Testis (tissue), 3 donors: ENCODE measurements around the gene EYS. TPM values are rescaled to one million over a fixed set of nuclear protein-coding genes. Genes with fewer than 3 reads are reported as not detected.
"Not testable (repeated sequence)": the region's sequence is repeated elsewhere in the genome, so short reads cannot be mapped to it uniquely, and the experiment has no call there.

ENCODE experiments used
- DNase-seq: peaks from one replicate; pipeline ENCODE4 v3.0.0-alpha.2; 2019
- H3K27ac ChIP-seq, 2 donors: fragments of 200-600 bp; sonication (generic); one replicate each; pipeline ENCODE4 v1.5.1; 2019
- H3K27me3 ChIP-seq: fragments of 200-600 bp; sonication (generic); one replicate; pipeline ENCODE4 v1.5.1; 2019
- H3K36me3 ChIP-seq: fragments of 200-600 bp; sonication (generic); one replicate; pipeline ENCODE4 v1.5.1; 2017; ENCODE audit warnings: low read depth; ENCODE audit errors: missing control alignments
- H3K4me1 ChIP-seq: fragments of 200-600 bp; sonication (generic); one replicate; pipeline ENCODE4 v1.5.1; 2019
- H3K4me3 ChIP-seq, 2 donors: fragments of 200-600 bp; sonication (generic); one replicate each; pipeline ENCODE4 v1.5.1; 2017 to 2019
- H3K9me3 ChIP-seq: fragments of 200-600 bp; sonication (generic); one replicate; pipeline ENCODE4 v1.5.1; 2017
- POLR2A ChIP-seq: fragments of 450-650 bp; IDR thresholded peaks from one replicate; pipeline ENCODE4 v1.6.1; 2017; ENCODE audit warnings: antibody characterized with exemption, mild to moderate bottlenecking, moderate library complexity
- WGBS, 2 donors: methylation state at CpG; one replicate each; pipeline ENCODE4 v1.1.5; 2018; 5-methylcytosine and 5-hydroxymethylcytosine counted together
- intact Hi-C: fragments of 100-400 bp; cut with DNase I; formaldehyde crosslinking; loops from one replicate; pipeline ENCODE4 v1.15.1; 2023; ENCODE audit warnings: low total_unique reads
- polyA plus RNA-seq: library from polyadenylated mRNA; stranded (reverse); fragments of 350-450 nt; fragmentation: Illumina TruSeq; extraction: RNeasy Lipid Tissue Mini Kit (QIAGEN cat#74804); gene quantifications from one replicate; pipeline ENCODE4 v1.2.3, GENCODE V29; 2014; ENCODE audit warnings: low read depth, low replicate concordance; ENCODE audit not compliant: insufficient read depth
- total RNA-seq, 2 donors: library from RNA; depleted of rRNA; stranded (reverse); fragments of >200 nt; gene quantifications; one replicate each; pipeline ENCODE4 v1.2.3, GENCODE V29; 2016
- TF ChIP-seq, protein P1 (sequence below), 3 experiments: fragments of 450-650 bp in 2 of 3; fragments of 200-600 bp in 1 of 3; sonication (generic) in 1 of 3; IDR thresholded peaks; one replicate each; pipeline ENCODE4 v1.5.1; 2016 to 2019; ENCODE audit warnings: antibody characterized with exemption in 3 of 3, mild to moderate bottlenecking in 2 of 3, moderate library complexity in 1 of 3

Gene EYS
- total and polyA plus RNA-seq, 3 donors from 2014 or later, result 1.3 to 2.8 (median 2.6) TPM

DNA sequence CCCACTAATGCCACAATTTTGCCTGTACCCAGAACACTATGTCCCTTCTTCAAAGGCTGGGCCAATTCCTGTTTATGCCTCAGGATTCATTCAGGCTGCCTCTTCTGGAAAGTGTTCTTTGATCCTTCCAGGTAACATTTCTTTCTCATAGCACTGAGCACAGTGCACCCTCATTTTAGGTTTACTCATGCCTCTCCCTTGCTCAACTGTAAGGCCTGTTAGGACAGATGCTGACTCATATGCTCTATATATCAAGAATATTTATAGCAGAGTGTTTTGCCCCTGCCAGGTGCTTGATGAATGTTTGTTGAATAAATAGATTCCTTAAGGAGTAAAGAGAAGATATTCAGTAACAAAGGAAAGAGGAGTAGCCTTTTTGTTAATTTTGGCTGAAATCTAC is 1807.5 kb downstream of the EYS start:
- H3K9me3 ChIP-seq, result no peaks in the 10 kb centered on the region
- no peaks in the 10 kb centered on the region for H3K27me3 ChIP-seq
- no peak for DNase-seq
- TF ChIP-seq, protein P1, sequence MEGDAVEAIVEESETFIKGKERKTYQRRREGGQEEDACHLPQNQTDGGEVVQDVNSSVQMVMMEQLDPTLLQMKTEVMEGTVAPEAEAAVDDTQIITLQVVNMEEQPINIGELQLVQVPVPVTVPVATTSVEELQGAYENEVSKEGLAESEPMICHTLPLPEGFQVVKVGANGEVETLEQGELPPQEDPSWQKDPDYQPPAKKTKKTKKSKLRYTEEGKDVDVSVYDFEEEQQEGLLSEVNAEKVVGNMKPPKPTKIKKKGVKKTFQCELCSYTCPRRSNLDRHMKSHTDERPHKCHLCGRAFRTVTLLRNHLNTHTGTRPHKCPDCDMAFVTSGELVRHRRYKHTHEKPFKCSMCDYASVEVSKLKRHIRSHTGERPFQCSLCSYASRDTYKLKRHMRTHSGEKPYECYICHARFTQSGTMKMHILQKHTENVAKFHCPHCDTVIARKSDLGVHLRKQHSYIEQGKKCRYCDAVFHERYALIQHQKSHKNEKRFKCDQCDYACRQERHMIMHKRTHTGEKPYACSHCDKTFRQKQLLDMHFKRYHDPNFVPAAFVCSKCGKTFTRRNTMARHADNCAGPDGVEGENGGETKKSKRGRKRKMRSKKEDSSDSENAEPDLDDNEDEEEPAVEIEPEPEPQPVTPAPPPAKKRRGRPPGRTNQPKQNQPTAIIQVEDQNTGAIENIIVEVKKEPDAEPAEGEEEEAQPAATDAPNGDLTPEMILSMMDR (IDR thresholded peaks at IDR 0.05), result no peak
- TF ChIP-seq POLR2A, result no peak
- no peaks in the 10 kb centered on the region for H3K4me1 ChIP-seq
- no peaks in the 10 kb centered on the region for H3K36me3 ChIP-seq
- H3K4me3 ChIP-seq, result no peak overlapping the region
- intact Hi-C loops, result no loop called here
- H3K27ac ChIP-seq, result no peak overlapping the region

DNA sequence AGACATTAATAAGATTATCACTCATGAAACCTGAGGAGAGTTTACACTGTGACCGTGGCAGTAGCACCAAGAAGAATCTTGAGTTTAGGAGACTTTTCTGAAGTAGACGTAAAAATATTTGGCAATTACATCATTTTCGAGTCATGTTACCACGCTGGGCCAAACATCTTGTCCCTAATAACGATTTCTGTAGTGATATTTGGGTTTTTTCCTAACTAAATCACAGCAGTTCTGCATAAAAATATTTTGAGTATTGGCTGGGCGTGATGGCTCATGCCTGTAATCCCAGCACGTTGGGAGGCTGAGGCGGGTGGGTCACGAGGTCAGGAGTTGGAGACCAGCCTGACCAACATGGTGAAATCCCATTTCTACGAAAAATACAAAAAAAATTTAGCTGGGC is 1809.1 kb downstream of the EYS start:
- 89 to 93% methylated on average over 10 of the region's 10 CpGs for WGBS, 2 donors
- intact Hi-C loops, result no loop called here
- no peaks in the 10 kb centered on the region for H3K27me3 ChIP-seq

DNA sequence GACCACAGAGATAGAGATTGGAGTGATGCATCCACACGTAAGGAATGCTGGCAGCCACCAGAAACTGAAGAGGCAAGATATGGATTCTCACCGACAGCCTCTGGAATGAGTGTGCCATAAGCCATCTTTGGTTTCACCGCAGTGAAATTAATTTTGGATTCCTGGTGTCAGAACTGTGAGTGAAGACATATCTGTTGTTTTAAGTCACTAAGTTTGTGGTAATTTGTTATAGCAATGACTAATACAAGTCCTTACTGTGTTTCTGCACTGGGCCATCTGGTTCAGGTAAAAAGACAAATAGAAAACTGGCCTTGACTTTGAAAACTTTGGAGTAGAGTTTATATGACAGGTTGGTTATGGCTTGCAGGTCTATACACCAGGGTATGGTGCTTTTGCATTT is 1809.6 kb downstream of the EYS start:
- Histone ChIP-seq H3K27ac (no peak overlapping the region), H3K27me3 (no peaks in the 10 kb centered on the region), H3K9me3 (no peaks in the 10 kb centered on the region), H3K4me3 (no peak overlapping the region), H3K4me1 (no peaks in the 10 kb centered on the region), H3K36me3 (no peaks in the 10 kb centered on the region)
- no peak for DNase-seq
- WGBS, 2 donors, result 86 to 87% methylated on average over 3 of the region's 3 CpGs
- intact Hi-C loops, result no loop called here
- TF ChIP-seq, protein P1 (IDR thresholded peaks at IDR 0.05), result no peak
- no peak for TF ChIP-seq POLR2A

More for the DNA sequence above, 1809.1 kb downstream of the EYS start:
- TF ChIP-seq, protein P1 (IDR thresholded peaks at IDR 0.05), result no peak
- no peak for TF ChIP-seq POLR2A
- H3K36me3 ChIP-seq, result no peaks in the 10 kb centered on the region
- no peak overlapping the region for H3K4me3 ChIP-seq
- no peak overlapping the region for H3K27ac ChIP-seq
- DNase-seq, result no peak
- no peaks in the 10 kb centered on the region for H3K4me1 ChIP-seq
- H3K9me3 ChIP-seq, result no peaks in the 10 kb centered on the region

DNA sequence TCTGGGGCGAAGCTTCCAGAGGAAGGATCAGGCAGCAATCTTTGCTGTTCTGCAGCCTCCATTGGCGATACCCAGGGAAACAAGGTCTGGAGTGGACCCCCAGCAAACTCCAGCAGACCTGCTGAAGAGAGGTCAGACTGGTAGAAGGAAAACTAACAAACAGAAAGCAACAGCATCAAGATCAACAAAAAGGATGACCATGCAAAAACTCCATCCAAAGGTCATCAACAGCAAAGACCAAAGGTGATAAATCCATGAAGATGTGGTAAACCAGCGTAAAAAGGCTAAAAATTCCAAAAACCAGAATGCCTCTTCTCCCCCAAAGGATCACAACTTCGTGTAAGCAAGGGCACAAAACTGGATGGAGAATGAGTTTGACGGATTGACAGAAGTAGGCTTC is 1818.6 kb downstream of the EYS start:
- TF ChIP-seq POLR2A, result no peak
- TF ChIP-seq, protein P1 (IDR thresholded peaks at IDR 0.05), result no peak
- Histone ChIP-seq H3K4me3 (no peak overlapping the region), H3K9me3 (no peaks in the 10 kb centered on the region), H3K36me3 (no peaks in the 10 kb centered on the region), H3K27me3 (no peaks in the 10 kb centered on the region), H3K4me1 (no peaks in the 10 kb centered on the region), H3K27ac (no peak overlapping the region)
- WGBS, 2 donors, result 86 to 89% methylated on average over 5 of the region's 5 CpGs
- intact Hi-C loops, result no loop called here
- DNase-seq, result no peak

DNA sequence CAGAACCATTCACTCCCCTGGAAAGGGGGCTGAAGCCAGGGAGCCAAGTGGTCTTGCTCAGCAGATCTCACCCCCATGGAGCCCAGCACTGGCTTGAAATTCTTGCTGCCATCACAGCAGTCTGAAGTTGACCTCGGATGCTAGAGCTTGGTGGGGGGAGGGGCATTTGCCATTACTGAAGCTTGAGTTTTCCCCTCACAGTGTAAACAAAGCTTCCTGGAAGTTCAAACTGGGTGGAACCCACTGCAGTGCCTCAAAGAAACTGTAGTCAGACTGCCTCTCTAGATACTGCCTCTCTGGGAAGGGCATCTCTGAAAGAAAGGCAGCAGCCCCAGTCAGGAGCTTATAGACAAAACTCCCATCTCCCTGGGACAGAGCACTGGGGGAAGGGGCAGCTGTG is 1819.2 kb downstream of the EYS start:
- H3K36me3 ChIP-seq, intact Hi-C loops, H3K27ac ChIP-seq, DNase-seq, H3K4me3 ChIP-seq, H3K4me1 ChIP-seq, H3K9me3 ChIP-seq, H3K27me3 ChIP-seq: not testable (repeated sequence)
- WGBS, 2 donors, result 80% methylated on average over 1 of the region's 1 CpG; no CpG with 5 or more reads in 1 of the 2 donors
